ENCODE measurements around the gene CNOT1. TPM values are rescaled to one million over a fixed set of nuclear protein-coding genes. Genes with fewer than 3 reads are reported as not detected.
A peak's percentile ranks its signal among the peaks of the same experiment; 100 is the strongest.
"Not testable (repeated sequence)": the region's sequence is repeated elsewhere in the genome, so short reads cannot be mapped to it uniquely, and the experiment has no call there.

The CNOT1 gene
- polyA plus RNA-seq, 1 experiment, result 133 TPM

GRCh38 chr16:58494981-58495520, 134.6 kb downstream of the CNOT1 start:
- H3K27me3 ChIP-seq (ENCODE audit: control insufficient read depth, insufficient read depth, low read length), result peaks cover 6% of the 10 kb centered on the region; the same call in 1 of the 2 replicates
- H3K4me3 ChIP-seq (ENCODE audit: low read depth, low read length), result no peak overlapping the region
- CTCF ChIA-PET, result interaction anchor here (0.8 to 4.7 kb wide), 9 partner anchors 7 to 166 kb away, joined by 3 to 29 read pairs (median 5); no protein-coding TSS in a partner anchor
- peak; percentile 75 for DNase-seq (ENCODE audit: low read depth)
- TF ChIP-seq CTCF (IDR thresholded peaks at IDR 0.05; ENCODE audit: insufficient read depth, low read depth, low read length), result peak; percentile 77
- no peaks in the 10 kb centered on the region for H3K36me3 ChIP-seq (ENCODE audit: control insufficient read depth, insufficient read depth, low read length)
- POLR2A ChIA-PET, result no interaction called here

GRCh38 chr16:58493756-58494431, 135.7 kb downstream of the CNOT1 start:
- Histone ChIP-seq H3K27me3 (ENCODE audit: control insufficient read depth, insufficient read depth, low read length) (peaks cover 6% of the 10 kb centered on the region; the same call in 1 of the 2 replicates), H3K36me3 (ENCODE audit: control insufficient read depth, insufficient read depth, low read length) (no peaks in the 10 kb centered on the region), H3K4me3 (ENCODE audit: low read depth, low read length) (no peak overlapping the region)
- CTCF ChIA-PET, result interaction anchor here (0.8 to 4.7 kb wide), 5 partner anchors 8 to 917 kb away, joined by 3 to 29 read pairs (median 11); no protein-coding TSS in a partner anchor
- TF ChIP-seq CTCF (IDR thresholded peaks at IDR 0.05; ENCODE audit: insufficient read depth, low read depth, low read length), result no peak
- POLR2A ChIA-PET, result no interaction called here
- DNase-seq (ENCODE audit: low read depth), result no peak

- CTCF ChIA-PET, result interaction anchor here (3.0 to 9.7 kb wide), 2 partner anchors 156 to 169 kb away, joined by 11 to 190 read pairs; no protein-coding TSS in a partner anchor
These were observed 136.9 kb downstream of the CNOT1 start for GRCh38 chr16:58492735-58493134.

GRCh38 chr16:58492066-58492465, 137.6 kb downstream of the CNOT1 start:
- TF ChIP-seq CTCF (IDR thresholded peaks at IDR 0.05; ENCODE audit: insufficient read depth, low read depth, low read length), result no peak
- no peak for DNase-seq (ENCODE audit: low read depth)
- POLR2A ChIA-PET, result no interaction called here
- Histone ChIP-seq H3K27me3 (ENCODE audit: control insufficient read depth, insufficient read depth, low read length) (peaks cover 6% of the 10 kb centered on the region; the same call in 1 of the 2 replicates), H3K4me3 (ENCODE audit: low read depth, low read length) (no peak overlapping the region), H3K36me3 (ENCODE audit: control insufficient read depth, insufficient read depth, low read length) (no peaks in the 10 kb centered on the region)
- CTCF ChIA-PET, result interaction anchor here (9.7 kb wide), 1 partner anchor 155 kb away, joined by 190 read pairs; no protein-coding TSS in a partner anchor

More at GRCh38 chr16:58492735-58493134, 136.9 kb downstream of the CNOT1 start:
- Histone ChIP-seq H3K27me3 (ENCODE audit: control insufficient read depth, insufficient read depth, low read length) (peaks cover 6% of the 10 kb centered on the region; the same call in 1 of the 2 replicates), H3K36me3 (ENCODE audit: control insufficient read depth, insufficient read depth, low read length) (no peaks in the 10 kb centered on the region), H3K4me3 (ENCODE audit: low read depth, low read length) (no peak overlapping the region)
- POLR2A ChIA-PET, result no interaction called here
- TF ChIP-seq CTCF (IDR thresholded peaks at IDR 0.05; ENCODE audit: insufficient read depth, low read depth, low read length), result no peak
- no peak for DNase-seq (ENCODE audit: low read depth)

- CTCF ChIA-PET, result interaction anchor here (1.1 to 9.7 kb wide), 2 partner anchors 16 to 153 kb away, joined by 3 to 190 read pairs; no protein-coding TSS in a partner anchor
- H3K36me3 ChIP-seq (ENCODE audit: control insufficient read depth, insufficient read depth, low read length); H3K4me3 ChIP-seq (ENCODE audit: low read depth, low read length); POLR2A ChIA-PET; H3K27me3 ChIP-seq (ENCODE audit: control insufficient read depth, insufficient read depth, low read length); DNase-seq (ENCODE audit: low read depth): not testable (repeated sequence)
These were observed 139.1 kb downstream of the CNOT1 start for GRCh38 chr16:58490539-58490938.
